Smooth muscle cell (in vitro differentiated cells): ENCODE data around the gene GRAMD1B. TPM values are rescaled to one million over a fixed set of nuclear protein-coding genes. Genes with fewer than 3 reads are reported as not detected.

Source experiments
- DNase-seq: peaks from one replicate; lab custom pipeline; 2025; ENCODE audit not compliant: unreplicated experiment; lab: John Stamatoyannopoulos, UW
- H2AFZ ChIP-seq: fragments of 200-600 bp; sonication (generic); 2 replicates; pipeline ENCODE4 v1.6.0; 2016; ENCODE audit warnings: antibody characterized with exemption, low read depth, mild to moderate bottlenecking
- H3F3A ChIP-seq: fragments of 200-600 bp; sonication (generic); 2 replicates; pipeline ENCODE4 v1.6.0; 2017; ENCODE audit warnings: antibody characterized with exemption, low read depth
- H3K27ac ChIP-seq: fragments of 200-600 bp; sonication (generic); 2 replicates; pipeline ENCODE4 v1.5.1; 2016; ENCODE audit warnings: low read depth, mild to moderate bottlenecking
- H3K27me3 ChIP-seq: fragments of 200-600 bp; sonication (generic); 2 replicates; pipeline ENCODE4 v1.6.1; 2016; ENCODE audit warnings: low read depth, mild to moderate bottlenecking
- H3K36me3 ChIP-seq: fragments of 200-600 bp; sonication (generic); 2 replicates; pipeline ENCODE4 v1.5.1; 2016; ENCODE audit warnings: low read depth
- H3K4me1 ChIP-seq: fragments of 200-600 bp; sonication (generic); 2 replicates; pipeline ENCODE4 v1.5.1; 2016; ENCODE audit warnings: low read depth
- H3K4me2 ChIP-seq: fragments of 200-600 bp; sonication (generic); 2 replicates; pipeline ENCODE4 v1.6.0; 2016; ENCODE audit warnings: mild to moderate bottlenecking
- H3K4me3 ChIP-seq: fragments of 200-600 bp; sonication (generic); 2 replicates; pipeline ENCODE4 v1.5.1; 2016; ENCODE audit warnings: mild to moderate bottlenecking
- H3K79me2 ChIP-seq: fragments of 200-600 bp; sonication (generic); 2 replicates; pipeline ENCODE4 v1.6.0; 2016; ENCODE audit warnings: low read depth, mild to moderate bottlenecking
- H3K9ac ChIP-seq: fragments of 200-600 bp; sonication (generic); 2 replicates; pipeline ENCODE4 v1.6.0; 2016; ENCODE audit warnings: low read depth
- H3K9me3 ChIP-seq: fragments of 200-600 bp; sonication (generic); replicated peaks from 2 replicates; pipeline ENCODE4 v1.5.1; 2016; ENCODE audit warnings: low read depth
- H4K20me1 ChIP-seq: fragments of 200-600 bp; sonication (generic); 2 replicates; pipeline ENCODE4 v1.6.0; 2016; ENCODE audit warnings: low read depth
- CTCF ChIP-seq: fragments of 200-600 bp; sonication (generic); IDR thresholded peaks from 2 replicates; pipeline ENCODE4 v1.5.1; 2017; ENCODE audit warnings: borderline replicate concordance, mild to moderate bottlenecking, antibody characterized with exemption; ENCODE audit not compliant: insufficient read depth, poor library complexity, severe bottlenecking
- WGBS: methylation state at CpG from one replicate; pipeline ENCODE4 v1.1.7; 2016; ENCODE audit warnings: low lambda C conversion rate; 5-methylcytosine and 5-hydroxymethylcytosine counted together
- polyA plus RNA-seq: library from polyadenylated mRNA; unstranded; fragments of >200 nt; fragmentation: Nextera tagmentation; extraction: Ambion mirVana; gene quantifications from 2 replicates; pipeline ENCODE4 v1.2.1, GENCODE V29; 2016
- total RNA-seq: library from RNA; depleted of rRNA; stranded (reverse); fragments of >200 nt; gene quantifications from 2 replicates; pipeline ENCODE4 v1.2.3, GENCODE V29; 2014

GRAMD1B gene
- total and polyA plus RNA-seq, 2 experiments from 2014 or later: 2.4 to 3.4 TPM

GRCh38 chr11:123532131-123532530 is 102.1 kb downstream of the GRAMD1B start:
- Histone ChIP-seq H3K9ac (no peak overlapping the region), H3K79me2 (no peaks in the 10 kb centered on the region), H4K20me1 (no peaks in the 10 kb centered on the region), H3K36me3 (no peaks in the 10 kb centered on the region), H3K9me3 (no peaks in the 10 kb centered on the region), H3K4me2 (no peak overlapping the region), H2AFZ (no peak overlapping the region), H3K27me3 (no peaks in the 10 kb centered on the region), H3K4me1 (peaks cover 7% of the 10 kb centered on the region), H3K27ac (no peak overlapping the region), H3F3A (no peaks in the 10 kb centered on the region), H3K4me3 (no peak overlapping the region)
- DNase-seq: no peak
- TF ChIP-seq CTCF: no peak
- WGBS: 91% methylated on average over 4 of the region's 4 CpGs

GRCh38 chr11:123535401-123535800 is 105.3 kb downstream of the GRAMD1B start:
- DNase-seq: no peak
- Histone ChIP-seq H3K4me1 (peaks cover 7% of the 10 kb centered on the region), H3K9me3 (no peaks in the 10 kb centered on the region), H4K20me1 (no peaks in the 10 kb centered on the region), H3F3A (no peaks in the 10 kb centered on the region), H2AFZ (no peak overlapping the region), H3K79me2 (no peaks in the 10 kb centered on the region), H3K4me3 (no peak overlapping the region), H3K27ac (no peak overlapping the region), H3K9ac (no peak overlapping the region), H3K27me3 (no peaks in the 10 kb centered on the region), H3K36me3 (no peaks in the 10 kb centered on the region), H3K4me2 (no peak overlapping the region)
- 94% methylated on average over 4 of the region's 4 CpGs for WGBS
- TF ChIP-seq CTCF: no peak

GRCh38 chr11:123536690-123537437 is 106.8 kb downstream of the GRAMD1B start:
- H3K27me3 ChIP-seq: no peaks in the 10 kb centered on the region
- no peaks in the 10 kb centered on the region for H4K20me1 ChIP-seq
- DNase-seq: no peak
- no peaks in the 10 kb centered on the region for H3K79me2 ChIP-seq
- H3K27ac ChIP-seq: no peak overlapping the region
- no peak overlapping the region for H3K9ac ChIP-seq
- TF ChIP-seq CTCF: no peak
- WGBS: 57% methylated on average over 2 of the region's 2 CpGs
- no peaks in the 10 kb centered on the region for H3F3A ChIP-seq
- no peaks in the 10 kb centered on the region for H3K9me3 ChIP-seq
- H3K4me2 ChIP-seq: no peak overlapping the region
- peaks cover 7% of the 10 kb centered on the region for H3K4me1 ChIP-seq
- no peak overlapping the region for H2AFZ ChIP-seq
- H3K4me3 ChIP-seq: no peak overlapping the region
- no peaks in the 10 kb centered on the region for H3K36me3 ChIP-seq

- H3K79me2 ChIP-seq: no peaks in the 10 kb centered on the region
- no peaks in the 10 kb centered on the region for H3F3A ChIP-seq
- no peak overlapping the region for H3K9ac ChIP-seq
- WGBS: 83% methylated on average over 4 of the region's 4 CpGs
- TF ChIP-seq CTCF: no peak
- no peaks in the 10 kb centered on the region for H4K20me1 ChIP-seq
- H3K27ac ChIP-seq: no peak overlapping the region
- no peak overlapping the region for H3K4me3 ChIP-seq
- peaks cover 7% of the 10 kb centered on the region for H3K4me1 ChIP-seq
- DNase-seq: no peak
- no peak overlapping the region for H3K4me2 ChIP-seq
- no peaks in the 10 kb centered on the region for H3K27me3 ChIP-seq
- no peaks in the 10 kb centered on the region for H3K36me3 ChIP-seq
- H3K9me3 ChIP-seq: no peaks in the 10 kb centered on the region
- H2AFZ ChIP-seq: no peak overlapping the region
Observed at GRCh38 chr11:123537726-123538125, 107.7 kb downstream of the GRAMD1B start.
